H1 (cell line): ENCODE measurements around the gene CAMKMT. TPM values are rescaled to one million over a fixed set of nuclear protein-coding genes. Genes with fewer than 3 reads are reported as not detected.

Experiments
- CHD2 ChIP-seq: IDR thresholded peaks from 2 replicates; pipeline ENCODE4 v1.6.1; 2012; ENCODE audit warnings: low read length, improper control_type of control experiment
- GTF2F1 ChIP-seq: IDR thresholded peaks from 2 replicates; pipeline ENCODE4 v1.6.1; 2012; ENCODE audit warnings: low read depth, low read length, improper control_type of control experiment, borderline replicate concordance
- MAX ChIP-seq: IDR thresholded peaks from 2 replicates; pipeline ENCODE4 v1.6.1; 2012; ENCODE audit warnings: inconsistent platforms
- SIRT6 ChIP-seq: IDR thresholded peaks from one replicate; pipeline ENCODE4 v1.7.1; 2012; ENCODE audit warnings: low read length, inconsistent platforms
- polyA plus RNA-seq, 7 experiments: library from polyadenylated mRNA; depleted of rRNA in 3 of 7; stranded (reverse) in 5 of 7; unstranded in 2 of 7; fragments of >200 nt in 5 of 7; fragments of 200-250 nt in 2 of 7; gene quantifications; 1 replicate in 5 of 7; 2 replicates in 1 of 7; 4 replicates in 1 of 7; pipeline versions ENCODE4 v1.2.1 to v1.2.3, GENCODE V29; 2011 to 2013; ENCODE audit warnings: missing spikeins in 2 of 7, mixed read lengths in 2 of 7
- total RNA-seq: library from RNA; stranded (reverse); fragmentation: NEBNext Ultra II Directional; extraction: Animal tissue kit (Norgen Biotek cat#: 25700); gene quantifications from 2 replicates; pipeline ENCODE4 v1.2.1, GENCODE V29; 2021

The CAMKMT gene
- total and polyA plus RNA-seq, 2 of the 8 experiments (the other 6 are each of a cell fraction or from before 2014, with no cell fraction given): 14.7 to 22.4 TPM

- TF ChIP-seq GTF2F1 (no peak), CHD2 (no peak), MAX (no peak), SIRT6 (no peak)
- TF ChIP-seq, all 59 proteins: peak for 0
Observed at GRCh38 chr2:44441200-44441599, 79.5 kb downstream of the CAMKMT start (continued).
